ENCODE results near the gene HS6ST1. TPM values are rescaled to one million over a fixed set of nuclear protein-coding genes. Genes with fewer than 3 reads are reported as not detected.

The HS6ST1 gene
- total RNA-seq, 1 donor from 2014 or later: 33.1 TPM

- H3K36me3 Mint-ChIP-seq (ENCODE audit: low read depth): no peaks in the 10 kb centered on the region
Observed at GRCh38 chr2:128342550-128342949, 23.9 kb upstream of the HS6ST1 start.

GRCh38 chr2:128341621-128342020, 23.0 kb upstream of the HS6ST1 start:
- Mint-ChIP-seq H3K36me3 (ENCODE audit: low read depth) (no peaks in the 10 kb centered on the region), H3K4me3 (ENCODE audit: unreplicated experiment) (no peak overlapping the region), H3K9me3 (ENCODE audit: low read depth) (peaks cover 19% of the 10 kb centered on the region), H3K4me1 (ENCODE audit: low read depth) (peaks cover 3% of the 10 kb centered on the region), H3K27me3 (ENCODE audit: low read depth) (no peaks in the 10 kb centered on the region), H3K27ac (ENCODE audit: unreplicated experiment) (no peak overlapping the region)
- no peak for TF ChIP-seq CTCF (IDR thresholded peaks at IDR 0.05)
- no peak for DNase-seq (ENCODE audit: low spot score)

More at GRCh38 chr2:128342550-128342949, 23.9 kb upstream of the HS6ST1 start:
- H3K4me1 Mint-ChIP-seq (ENCODE audit: low read depth): peaks cover 12% of the 10 kb centered on the region
- no peaks in the 10 kb centered on the region for H3K27me3 Mint-ChIP-seq (ENCODE audit: low read depth)
- H3K9me3 Mint-ChIP-seq (ENCODE audit: low read depth): peaks cover 12% of the 10 kb centered on the region
- no peak for TF ChIP-seq CTCF (IDR thresholded peaks at IDR 0.05)
- H3K27ac Mint-ChIP-seq (ENCODE audit: unreplicated experiment): no peak overlapping the region
- no peak overlapping the region for H3K4me3 Mint-ChIP-seq (ENCODE audit: unreplicated experiment)
- DNase-seq (ENCODE audit: low spot score): no peak

DNA sequence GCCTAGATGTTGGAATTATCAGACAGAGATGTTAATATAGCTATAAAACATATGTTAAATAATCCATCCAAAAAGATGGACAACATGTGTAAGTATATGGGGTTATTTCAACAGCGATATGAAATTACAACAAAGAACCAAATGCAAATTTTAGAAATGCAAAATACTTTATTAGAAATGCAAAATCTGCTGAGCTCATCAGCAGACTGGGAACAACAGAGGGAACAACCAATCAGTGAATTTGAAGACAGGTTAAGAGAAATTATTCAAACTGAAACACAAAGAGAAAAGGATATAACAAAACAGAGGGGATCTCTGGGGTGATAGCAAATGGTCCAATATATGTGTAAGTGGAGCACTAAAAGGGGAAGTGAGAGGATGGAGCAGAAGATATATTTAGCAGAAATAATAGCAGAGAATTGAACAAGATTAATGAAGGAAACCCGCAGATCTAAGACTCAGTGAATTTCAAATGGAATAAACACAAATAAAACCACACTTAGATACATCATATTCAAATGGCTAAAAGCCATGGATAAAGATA, 13.5 kb upstream of the HS6ST1 start:
- H3K27ac Mint-ChIP-seq (ENCODE audit: unreplicated experiment): no peak overlapping the region
- no peak overlapping the region for H3K4me3 Mint-ChIP-seq (ENCODE audit: unreplicated experiment)
- no peak for DNase-seq (ENCODE audit: low spot score)
- TF ChIP-seq CTCF (IDR thresholded peaks at IDR 0.05): no peak
- H3K4me1 Mint-ChIP-seq (ENCODE audit: low read depth): peaks cover 8% of the 10 kb centered on the region
- H3K9me3 Mint-ChIP-seq (ENCODE audit: low read depth): peaks cover 36% of the 10 kb centered on the region
- H3K27me3 Mint-ChIP-seq (ENCODE audit: low read depth): no peaks in the 10 kb centered on the region
- H3K36me3 Mint-ChIP-seq (ENCODE audit: low read depth): peaks cover 10% of the 10 kb centered on the region

DNA sequence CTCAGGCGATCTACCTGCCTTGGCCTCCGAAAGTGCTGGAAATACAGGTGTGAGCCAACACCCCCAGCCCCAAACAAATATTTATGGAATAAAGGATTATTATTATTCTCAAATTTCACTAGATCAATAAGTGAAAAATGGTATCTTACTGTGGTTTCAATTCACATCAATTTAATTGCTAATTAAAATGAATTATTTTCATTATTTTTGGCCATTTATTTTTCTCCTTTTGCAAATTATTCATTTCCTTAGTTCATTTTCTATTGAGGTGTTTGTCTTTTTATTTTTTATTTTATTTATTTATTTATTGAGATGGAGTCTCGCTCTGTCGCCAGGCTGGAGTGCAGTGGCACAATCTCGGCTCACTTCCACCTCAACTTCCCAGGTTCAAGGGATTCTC, 11.9 kb upstream of the HS6ST1 start:
- H3K4me3 Mint-ChIP-seq (ENCODE audit: unreplicated experiment): no peak overlapping the region
- H3K27me3 Mint-ChIP-seq (ENCODE audit: low read depth): no peaks in the 10 kb centered on the region
- H3K27ac Mint-ChIP-seq (ENCODE audit: unreplicated experiment): no peak overlapping the region
- no peak for TF ChIP-seq CTCF (IDR thresholded peaks at IDR 0.05)
- H3K36me3 Mint-ChIP-seq (ENCODE audit: low read depth): peaks cover 10% of the 10 kb centered on the region
- peaks cover 8% of the 10 kb centered on the region for H3K4me1 Mint-ChIP-seq (ENCODE audit: low read depth)
- H3K9me3 Mint-ChIP-seq (ENCODE audit: low read depth): peaks cover 28% of the 10 kb centered on the region
- DNase-seq (ENCODE audit: low spot score): no peak

- TF ChIP-seq CTCF (IDR thresholded peaks at IDR 0.05): no peak
- Mint-ChIP-seq H3K4me1 (ENCODE audit: low read depth) (peaks cover 8% of the 10 kb centered on the region), H3K4me3 (ENCODE audit: unreplicated experiment) (no peak overlapping the region), H3K9me3 (ENCODE audit: low read depth) (peaks cover 28% of the 10 kb centered on the region), H3K36me3 (ENCODE audit: low read depth) (peaks cover 10% of the 10 kb centered on the region), H3K27ac (ENCODE audit: unreplicated experiment) (peak overlapping the region; percentile 18), H3K27me3 (ENCODE audit: low read depth) (no peaks in the 10 kb centered on the region)
- DNase-seq (ENCODE audit: low spot score): no peak
Observed at GRCh38 chr2:128329607-128330006, 10.9 kb upstream of the HS6ST1 start.
